Naive thymus-derived CD8-positive, alpha-beta T cell (primary cell): ENCODE results near the gene ASCC2. TPM values are rescaled to one million over a fixed set of nuclear protein-coding genes. Genes with fewer than 3 reads are reported as not detected.
"Not testable (repeated sequence)": the region's sequence is repeated elsewhere in the genome, so short reads cannot be mapped to it uniquely, and the experiment has no call there.

Experiments used
- ATAC-seq, 2 donors: fragments of 150-1000 bp; cut with Tn5 transposase in 1 of 2; sonication (Bioruptor Pico), chemical (Tn5 transposase) in 1 of 2; 1 replicate in 1 of 2; 2 replicates in 1 of 2; pipeline ENCODE4 v1.10.0; 2021; ENCODE audit warnings: mild to moderate bottlenecking in 2 of 2, moderate library complexity in 2 of 2
- POLR2A ChIA-PET: fragments of 350-600 bp; sonication (Branson Sonifier 250); formaldehyde crosslinking; loops from one replicate; lab custom pipeline; 2021; ENCODE audit warnings: antibody characterized with exemption; lab: Charles Lee
- DNase-seq, 10 donors: peaks; one replicate each; pipeline versions ENCODE4 v3.0.0 to v3.0.0-alpha.2; 2020 to 2022
- H3K27ac Mint-ChIP-seq, 10 donors: one replicate each; pipeline ENCODE4 v1.8.0; 2020 to 2022; ENCODE audit warnings: mild to moderate bottlenecking in 10 of 10, mixed read lengths in 10 of 10, moderate library complexity in 4 of 10, inconsistent platforms in 1 of 10
- H3K27me3 Mint-ChIP-seq, 5 donors: one replicate each; pipeline ENCODE4 v1.8.0; 2021 to 2022; ENCODE audit warnings: mixed read lengths in 5 of 5
- H3K36me3 Mint-ChIP-seq, 3 donors: one replicate each; pipeline ENCODE4 v1.8.0; 2020 to 2022; ENCODE audit warnings: mixed read lengths in 3 of 3, mild to moderate bottlenecking in 2 of 3, inconsistent platforms in 1 of 3
- H3K4me1 Mint-ChIP-seq, 4 donors: one replicate each; pipeline ENCODE4 v1.8.0; 2021 to 2022; ENCODE audit warnings: mixed read lengths in 4 of 4
- H3K4me3 Mint-ChIP-seq, 10 donors: one replicate each; pipeline ENCODE4 v1.8.0; 2020 to 2022; ENCODE audit warnings: mild to moderate bottlenecking in 10 of 10, mixed read lengths in 10 of 10, moderate library complexity in 6 of 10, inconsistent platforms in 1 of 10
- H3K9me3 Mint-ChIP-seq, 9 donors: one replicate each; pipeline ENCODE4 v1.8.0; 2020 to 2022; ENCODE audit warnings: mixed read lengths in 9 of 9, mild to moderate bottlenecking in 3 of 9, inconsistent platforms in 1 of 9, moderate library complexity in 1 of 9
- polyA plus RNA-seq, 3 donors: library from polyadenylated mRNA; unstranded; fragments of 300-500 nt; fragmentation: Illumina TruSeq; gene quantifications; one replicate each; pipeline ENCODE4 v1.2.3, GENCODE V29; 2021
- total RNA-seq, 8 experiments: library from RNA in 2 of 8; stranded (reverse) in 2 of 8; gene quantifications; one replicate each; pipeline ENCODE4 v1.2.3 and lab custom pipeline; 2021 to 2026

ASCC2 gene
- total and polyA plus RNA-seq, 5 experiments from 2014 or later: 41.2 to 87.7 (median 72.7) TPM

- no peak for DNase-seq
- no peak for ATAC-seq
- Mint-ChIP-seq H3K36me3 (peaks cover 0 to 78% (median 10%) of the 10 kb centered on the region in 3 donors), H3K4me3 (no peak overlapping the region), H3K4me1 (peaks cover 12 to 51% (median 25%) of the 10 kb centered on the region in 4 donors), H3K27ac (peak overlapping the region in 2 of 10 donors; percentile 24 to 52), H3K27me3 (no peaks in the 10 kb centered on the region), H3K9me3 (no peaks in the 10 kb centered on the region)
- POLR2A ChIA-PET: no interaction called here
Measured at GRCh38 chr22:29830585-29830984, 7.5 kb downstream of the ASCC2 start.

DNA sequence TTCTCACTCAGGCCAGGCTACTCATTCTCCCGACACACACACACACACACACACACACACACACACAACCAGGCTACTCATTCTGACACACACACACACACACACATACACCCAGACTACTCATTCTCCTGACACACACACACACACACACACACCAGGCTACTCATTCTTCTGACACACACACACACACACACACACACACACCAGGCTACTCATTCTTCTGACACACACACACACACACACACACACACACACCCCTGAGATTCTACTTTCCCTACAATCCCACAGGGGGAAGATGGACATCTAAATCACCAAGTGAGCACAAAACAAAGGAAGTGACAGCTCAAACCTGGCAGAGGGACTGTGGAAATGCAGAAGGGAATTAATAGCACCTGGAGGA lies 10.3 kb downstream of the ASCC2 start:
- DNase-seq, H3K4me3 Mint-ChIP-seq, POLR2A ChIA-PET, ATAC-seq, H3K27me3 Mint-ChIP-seq, H3K9me3 Mint-ChIP-seq: not testable (repeated sequence)
- peaks cover 0 to 89% (median 16%) of the 10 kb centered on the region in 3 donors for H3K36me3 Mint-ChIP-seq
- peak overlapping the region in 2 of 10 donors; percentile 7 to 71 for H3K27ac Mint-ChIP-seq
- H3K4me1 Mint-ChIP-seq: peaks cover 5 to 35% (median 16%) of the 10 kb centered on the region in 4 donors

DNA sequence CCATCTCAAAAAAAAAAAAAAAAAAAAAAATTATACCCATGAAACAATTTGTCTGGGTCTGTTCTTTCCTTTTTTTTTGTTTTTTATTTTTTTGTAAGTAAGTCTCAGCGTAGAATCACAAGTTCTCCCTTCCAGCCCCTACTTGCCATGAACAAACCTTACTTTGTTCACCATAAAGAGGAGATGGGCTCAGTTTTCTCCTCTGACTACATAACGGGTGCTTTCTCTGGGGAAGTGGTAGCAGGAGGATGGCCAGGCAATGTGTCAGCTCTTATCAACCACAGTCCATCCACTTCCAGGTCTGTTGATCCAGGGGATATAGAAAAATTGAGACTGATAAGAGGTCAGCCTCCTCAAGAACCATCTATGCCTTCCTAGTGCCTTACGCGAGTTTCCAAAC lies 11.0 kb downstream of the ASCC2 start:
- Mint-ChIP-seq H3K27ac (no peak overlapping the region), H3K9me3 (no peaks in the 10 kb centered on the region), H3K27me3 (no peaks in the 10 kb centered on the region), H3K4me3 (no peak overlapping the region), H3K4me1 (peaks cover 5 to 33% (median 15%) of the 10 kb centered on the region in 4 donors), H3K36me3 (peaks cover 0 to 89% (median 12%) of the 10 kb centered on the region in 3 donors)
- DNase-seq (no peak), ATAC-seq (no peak)
- POLR2A ChIA-PET: no interaction called here

DNA sequence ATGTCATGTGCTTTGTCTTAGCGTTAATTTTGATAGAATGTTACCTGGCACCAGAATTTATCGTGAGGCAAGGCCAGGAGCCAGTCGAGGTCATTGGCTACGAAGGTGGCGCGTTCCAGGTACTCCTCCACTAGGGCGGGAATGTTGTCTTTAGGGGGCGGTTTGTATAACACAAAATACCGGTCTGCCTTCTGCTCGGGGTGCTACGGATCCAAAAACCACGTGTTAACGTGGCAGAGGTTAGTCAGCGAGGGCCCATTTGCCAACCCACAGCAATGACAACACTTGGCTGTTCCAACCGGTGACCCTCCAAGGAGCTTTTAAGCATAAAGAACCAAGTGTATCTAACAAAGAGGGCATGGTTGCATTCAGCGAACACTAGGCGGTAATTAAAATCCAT lies 12.5 kb downstream of the ASCC2 start:
- Mint-ChIP-seq H3K4me1 (peaks cover 5 to 21% (median 10%) of the 10 kb centered on the region in 4 donors), H3K27ac (peak overlapping the region in 1 of 10 donors; percentile 11), H3K27me3 (no peaks in the 10 kb centered on the region), H3K4me3 (no peak overlapping the region), H3K9me3 (no peaks in the 10 kb centered on the region), H3K36me3 (peaks cover 0 to 89% (median 20%) of the 10 kb centered on the region in 3 donors)
- POLR2A ChIA-PET: no interaction called here
- no peak for ATAC-seq
- DNase-seq: no peak

DNA sequence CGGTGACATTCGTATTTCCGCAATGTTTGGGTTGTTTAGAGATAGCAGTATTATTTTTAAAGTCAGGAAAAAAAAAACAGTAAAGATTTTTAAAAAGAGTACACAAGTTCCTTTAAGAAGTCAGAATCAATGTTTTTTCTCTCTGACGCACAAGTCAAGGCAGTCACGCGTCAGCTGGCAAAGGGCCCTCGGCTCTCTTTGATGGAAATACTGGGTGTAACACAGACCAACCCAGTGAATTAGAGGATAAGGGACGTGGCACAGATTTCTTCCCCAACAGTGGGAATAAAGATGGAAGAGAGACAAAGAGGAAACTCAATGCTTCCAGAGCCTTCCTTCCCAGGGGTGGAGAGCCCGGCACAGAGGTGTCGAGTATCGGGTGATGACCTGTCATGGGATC lies 13.4 kb downstream of the ASCC2 start:
- H3K4me1 Mint-ChIP-seq: peaks cover 0 to 13% (median 5%) of the 10 kb centered on the region in 4 donors
- no peak overlapping the region for H3K4me3 Mint-ChIP-seq
- DNase-seq (no peak), ATAC-seq (no peak)
- POLR2A ChIA-PET: no interaction called here
- no peaks in the 10 kb centered on the region for H3K27me3 Mint-ChIP-seq
- peak overlapping the region in 2 of 10 donors; percentile 23 to 25 for H3K27ac Mint-ChIP-seq
- no peaks in the 10 kb centered on the region for H3K9me3 Mint-ChIP-seq
- H3K36me3 Mint-ChIP-seq: peaks cover 0 to 89% (median 20%) of the 10 kb centered on the region in 3 donors

GRCh38 chr22:29821291-29822016 lies 16.6 kb downstream of the ASCC2 start:
- no peak overlapping the region for H3K27ac Mint-ChIP-seq
- DNase-seq: peak in 1 of 10 donors; percentile 11

DNA sequence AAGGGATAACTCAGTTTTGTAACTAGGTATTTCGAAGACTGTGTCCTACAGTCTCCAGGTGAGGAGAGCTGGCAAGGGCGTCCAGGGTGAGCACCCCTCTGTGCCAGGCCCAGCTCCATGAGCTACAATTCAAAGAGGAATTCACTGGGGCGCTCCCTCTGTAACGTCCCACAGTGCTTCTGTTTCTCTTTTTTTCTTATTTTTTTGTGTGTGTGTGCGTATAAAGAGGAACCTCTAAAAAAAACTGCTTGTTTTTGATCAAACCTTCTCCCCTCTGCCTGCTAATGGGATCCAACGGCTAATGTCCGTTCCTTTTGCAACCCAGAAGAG lies 17.1 kb downstream of the ASCC2 start:
- Mint-ChIP-seq H3K4me1 (peaks cover 0 to 4% (median 0%) of the 10 kb centered on the region in 4 donors), H3K9me3 (no peaks in the 10 kb centered on the region), H3K27me3 (no peaks in the 10 kb centered on the region), H3K4me3 (no peak overlapping the region), H3K27ac (no peak overlapping the region), H3K36me3 (peaks cover 0 to 93% (median 21%) of the 10 kb centered on the region in 3 donors)
- POLR2A ChIA-PET: no interaction called here
- DNase-seq (no peak), ATAC-seq (no peak)

More at GRCh38 chr22:29821291-29822016, 16.6 kb downstream of the ASCC2 start:
- POLR2A ChIA-PET: no interaction called here
- H3K9me3 Mint-ChIP-seq: no peaks in the 10 kb centered on the region
- ATAC-seq: no peak
- H3K4me3 Mint-ChIP-seq: no peak overlapping the region
- H3K4me1 Mint-ChIP-seq: peaks cover 0 to 4% (median 0%) of the 10 kb centered on the region in 4 donors
- no peaks in the 10 kb centered on the region for H3K27me3 Mint-ChIP-seq
- peaks cover 0 to 93% (median 21%) of the 10 kb centered on the region in 3 donors for H3K36me3 Mint-ChIP-seq

- POLR2A ChIA-PET: no interaction called here
- no peak for ATAC-seq
- H3K9me3 Mint-ChIP-seq: no peaks in the 10 kb centered on the region
- no peaks in the 10 kb centered on the region for H3K27me3 Mint-ChIP-seq
- no peak overlapping the region for H3K4me3 Mint-ChIP-seq
- peaks cover 6 to 92% (median 26%) of the 10 kb centered on the region in 3 donors for H3K36me3 Mint-ChIP-seq
- peak overlapping the region in 1 of 10 donors; percentile 18 for H3K27ac Mint-ChIP-seq
- peaks cover 0 to 4% (median 0%) of the 10 kb centered on the region in 4 donors for H3K4me1 Mint-ChIP-seq
- DNase-seq: no peak
Measured at GRCh38 chr22:29819501-29819900, 18.6 kb downstream of the ASCC2 start.

GRCh38 chr22:29817724-29818123 lies 20.4 kb downstream of the ASCC2 start:
- no peak overlapping the region for H3K4me3 Mint-ChIP-seq
- no peaks in the 10 kb centered on the region for H3K9me3 Mint-ChIP-seq
- POLR2A ChIA-PET: no interaction called here
- no peaks in the 10 kb centered on the region for H3K27me3 Mint-ChIP-seq
- peaks cover 6 to 93% (median 29%) of the 10 kb centered on the region in 3 donors for H3K36me3 Mint-ChIP-seq
- peak overlapping the region in 2 of 10 donors; percentile 27 to 33 for H3K27ac Mint-ChIP-seq
- DNase-seq (no peak), ATAC-seq (no peak)
- H3K4me1 Mint-ChIP-seq: peaks cover 0 to 4% (median 0%) of the 10 kb centered on the region in 4 donors

- H3K36me3 Mint-ChIP-seq: peaks cover 11 to 93% (median 30%) of the 10 kb centered on the region in 3 donors
- no peak overlapping the region for H3K4me3 Mint-ChIP-seq
- H3K27me3 Mint-ChIP-seq: no peaks in the 10 kb centered on the region
- ATAC-seq: no peak
- peak overlapping the region in 2 of 10 donors; percentile 33 to 72 for H3K27ac Mint-ChIP-seq
- H3K4me1 Mint-ChIP-seq: peaks cover 0 to 8% (median 0%) of the 10 kb centered on the region in 4 donors
- no peaks in the 10 kb centered on the region for H3K9me3 Mint-ChIP-seq
- DNase-seq: no peak
- POLR2A ChIA-PET: no interaction called here
Measured at GRCh38 chr22:29816980-29817379, 21.1 kb downstream of the ASCC2 start.

GRCh38 chr22:29816539-29816938 lies 21.5 kb downstream of the ASCC2 start:
- Mint-ChIP-seq H3K27ac (no peak overlapping the region), H3K4me3 (no peak overlapping the region), H3K27me3 (no peaks in the 10 kb centered on the region), H3K4me1 (peaks cover 0 to 8% (median 0%) of the 10 kb centered on the region in 4 donors), H3K9me3 (no peaks in the 10 kb centered on the region), H3K36me3 (peaks cover 11 to 93% (median 32%) of the 10 kb centered on the region in 3 donors)
- ATAC-seq (no peak), DNase-seq (no peak)
- POLR2A ChIA-PET: no interaction called here

DNA sequence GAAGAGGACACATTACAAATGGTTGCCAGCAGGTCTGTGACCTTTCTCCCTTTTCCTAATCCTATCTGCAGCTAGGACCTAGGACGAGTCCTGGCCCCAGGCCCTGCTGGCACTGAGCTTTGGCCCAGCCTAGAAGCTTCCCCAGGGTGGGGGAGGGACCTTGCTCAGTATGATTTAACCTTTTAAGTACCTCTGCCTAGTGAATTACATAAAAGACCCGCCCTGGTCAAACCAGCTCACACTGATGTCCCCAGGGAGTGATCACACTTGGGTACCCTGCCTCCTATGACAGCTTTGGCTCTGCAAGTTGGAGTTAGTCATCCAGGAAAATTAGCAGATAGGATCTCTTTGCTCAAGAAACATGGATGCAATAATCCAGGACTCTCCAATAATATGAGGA lies 21.9 kb downstream of the ASCC2 start:
- H3K4me3 Mint-ChIP-seq: no peak overlapping the region
- H3K36me3 Mint-ChIP-seq: peaks cover 11 to 93% (median 30%) of the 10 kb centered on the region in 3 donors
- POLR2A ChIA-PET: no interaction called here
- no peaks in the 10 kb centered on the region for H3K27me3 Mint-ChIP-seq
- no peak for DNase-seq
- H3K27ac Mint-ChIP-seq: no peak overlapping the region
- no peaks in the 10 kb centered on the region for H3K9me3 Mint-ChIP-seq
- H3K4me1 Mint-ChIP-seq: peaks cover 0 to 8% (median 0%) of the 10 kb centered on the region in 4 donors
- no peak for ATAC-seq

DNA sequence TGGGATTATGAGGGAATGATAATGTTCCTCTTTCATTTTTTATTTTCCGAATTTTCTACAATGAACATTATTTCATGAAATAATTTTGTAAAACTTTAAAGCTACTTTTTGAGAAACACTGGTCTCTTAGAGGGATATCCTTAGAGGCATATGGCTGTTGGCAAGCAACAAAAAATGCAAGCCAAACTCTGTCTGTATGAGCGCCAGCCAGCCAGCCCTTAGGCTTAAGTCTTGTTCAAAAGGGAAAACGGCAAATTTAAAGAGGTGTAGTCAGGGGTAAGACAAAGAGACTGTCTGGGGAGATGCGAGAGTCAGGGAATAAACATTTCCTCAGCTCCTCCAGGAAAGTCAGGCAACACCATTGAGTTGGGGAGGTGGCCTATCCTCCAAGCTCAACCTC lies 22.5 kb downstream of the ASCC2 start:
- POLR2A ChIA-PET: no interaction called here
- H3K9me3 Mint-ChIP-seq: no peaks in the 10 kb centered on the region
- peak overlapping the region in 4 of 10 donors; percentile 11 to 78 (median 39) for H3K27ac Mint-ChIP-seq
- H3K27me3 Mint-ChIP-seq: no peaks in the 10 kb centered on the region
- DNase-seq: no peak
- H3K36me3 Mint-ChIP-seq: peaks cover 11 to 95% (median 30%) of the 10 kb centered on the region in 3 donors
- no peak overlapping the region for H3K4me3 Mint-ChIP-seq
- H3K4me1 Mint-ChIP-seq: peaks cover 0 to 8% (median 0%) of the 10 kb centered on the region in 4 donors
- no peak for ATAC-seq
